Fibroblast of lung (primary cell): ENCODE results near the gene C1GALT1. TPM values are rescaled to one million over a fixed set of nuclear protein-coding genes. Genes with fewer than 3 reads are reported as not detected.
"Not testable (repeated sequence)": the region's sequence is repeated elsewhere in the genome, so short reads cannot be mapped to it uniquely, and the experiment has no call there.

Experiments used
- DNase-seq, 2 donors: peaks; one replicate each; pipeline versions ENCODE4 v3.0.0 to v3.0.0-alpha.2; 2010; ENCODE audit warnings: low read depth in 2 of 2
- H2AFZ ChIP-seq: 2 replicates; pipeline ENCODE4 v1.5.1; 2012; ENCODE audit warnings: low read length, control low read depth, inconsistent platforms
- H3K27ac ChIP-seq: 2 replicates; pipeline ENCODE4 v1.5.1; 2011; ENCODE audit warnings: low read length, control low read depth; ENCODE audit not compliant: insufficient read depth
- H3K27me3 ChIP-seq: 2 replicates; pipeline ENCODE4 v1.5.1; 2011; ENCODE audit warnings: mild to moderate bottlenecking, low read length; ENCODE audit not compliant: control insufficient read depth, insufficient read depth
- H3K36me3 ChIP-seq: 2 replicates; pipeline ENCODE4 v1.5.1; 2011; ENCODE audit warnings: low read length; ENCODE audit not compliant: control insufficient read depth, insufficient read depth
- H3K4me1 ChIP-seq: 2 replicates; pipeline ENCODE4 v1.5.1; 2011; ENCODE audit warnings: low read length; ENCODE audit not compliant: control insufficient read depth, insufficient read depth; ENCODE audit errors: extremely low read depth
- H3K4me2 ChIP-seq: 2 replicates; pipeline ENCODE4 v1.5.1; 2011; ENCODE audit warnings: low read length, control low read depth; ENCODE audit not compliant: insufficient read depth; ENCODE audit errors: extremely low read depth
- H3K4me3 ChIP-seq, 4 experiments: fragments of 200-600 bp in 1 of 4; sonication (generic) in 1 of 4; replicated peaks in 1 of 4; 2 replicates each; pipeline ENCODE4 v1.5.1; 2011 to 2016; ENCODE audit warnings: low read length in 4 of 4, low read depth in 3 of 4, mild to moderate bottlenecking in 3 of 4, control low read depth in 2 of 4, inconsistent platforms in 1 of 4, mixed read lengths in 1 of 4; ENCODE audit not compliant: insufficient read depth in 1 of 4; ENCODE audit errors: control extremely low read depth in 1 of 4
- H3K79me2 ChIP-seq: 2 replicates; pipeline ENCODE4 v1.5.1; 2012; ENCODE audit warnings: mild to moderate bottlenecking, low read length, inconsistent platforms; ENCODE audit not compliant: control insufficient read depth, insufficient read depth
- H3K9ac ChIP-seq: 2 replicates; pipeline ENCODE4 v1.5.1; 2011; ENCODE audit warnings: mild to moderate bottlenecking, low read length, control low read depth; ENCODE audit not compliant: insufficient read depth
- H3K9me3 ChIP-seq: 2 replicates; pipeline ENCODE4 v1.5.1; 2012; ENCODE audit warnings: low read depth, low read length; ENCODE audit not compliant: control insufficient read depth, insufficient read depth
- H4K20me1 ChIP-seq: 2 replicates; pipeline ENCODE4 v1.5.1; 2011; ENCODE audit warnings: low read length; ENCODE audit not compliant: control insufficient read depth, insufficient read depth; ENCODE audit errors: extremely low read depth
- EZH2 ChIP-seq: IDR thresholded peaks from 2 replicates; pipeline ENCODE4 v1.5.1; 2012; ENCODE audit warnings: low read length, control low read depth, mild to moderate bottlenecking; ENCODE audit errors: missing control alignments
- polyA minus RNA-seq: library from RNA; depleted of rRNA, polyadenylated mRNA; stranded (reverse); fragments of >200 nt; gene quantifications from 2 replicates; pipeline ENCODE4 v1.2.3, GENCODE V29; 2011; ENCODE audit warnings: low replicate concordance
- polyA plus RNA-seq, 2 donors: library from polyadenylated mRNA; depleted of rRNA in 1 of 2; stranded (reverse) in 1 of 2; unstranded in 1 of 2; fragments of >200 nt; gene quantifications; 2 replicates each; pipeline ENCODE4 v1.2.1, GENCODE V29; 2011 to 2012; ENCODE audit warnings: missing spikeins in 1 of 2
- total RNA-seq: library from RNA; depleted of rRNA; stranded (reverse); fragments of >200 nt; gene quantifications from 2 replicates; pipeline ENCODE4 v1.2.1, GENCODE V29; 2014
- TF ChIP-seq, protein P1 (sequence below), 2 donors: IDR thresholded peaks in 1 of 2; conservative IDR thresholded peaks in 1 of 2; 1 replicate in 1 of 2; 2 replicates in 1 of 2; pipeline ENCODE4 v1.5.1; 2011 to 2012; ENCODE audit warnings: low read length in 2 of 2, control low read depth in 1 of 2, inconsistent platforms in 1 of 2, low read depth in 1 of 2, mild to moderate bottlenecking in 1 of 2

C1GALT1 gene
- total RNA-seq (12.3 and 17.0 TPM in 2 replicates), polyA plus RNA-seq (23.9 and 26.3 TPM in 2 replicates), polyA minus RNA-seq (0.63 and 1.6 TPM in 2 replicates)
- polyA plus RNA-seq (2012), result 16.2 TPM in 2 replicates

DNA sequence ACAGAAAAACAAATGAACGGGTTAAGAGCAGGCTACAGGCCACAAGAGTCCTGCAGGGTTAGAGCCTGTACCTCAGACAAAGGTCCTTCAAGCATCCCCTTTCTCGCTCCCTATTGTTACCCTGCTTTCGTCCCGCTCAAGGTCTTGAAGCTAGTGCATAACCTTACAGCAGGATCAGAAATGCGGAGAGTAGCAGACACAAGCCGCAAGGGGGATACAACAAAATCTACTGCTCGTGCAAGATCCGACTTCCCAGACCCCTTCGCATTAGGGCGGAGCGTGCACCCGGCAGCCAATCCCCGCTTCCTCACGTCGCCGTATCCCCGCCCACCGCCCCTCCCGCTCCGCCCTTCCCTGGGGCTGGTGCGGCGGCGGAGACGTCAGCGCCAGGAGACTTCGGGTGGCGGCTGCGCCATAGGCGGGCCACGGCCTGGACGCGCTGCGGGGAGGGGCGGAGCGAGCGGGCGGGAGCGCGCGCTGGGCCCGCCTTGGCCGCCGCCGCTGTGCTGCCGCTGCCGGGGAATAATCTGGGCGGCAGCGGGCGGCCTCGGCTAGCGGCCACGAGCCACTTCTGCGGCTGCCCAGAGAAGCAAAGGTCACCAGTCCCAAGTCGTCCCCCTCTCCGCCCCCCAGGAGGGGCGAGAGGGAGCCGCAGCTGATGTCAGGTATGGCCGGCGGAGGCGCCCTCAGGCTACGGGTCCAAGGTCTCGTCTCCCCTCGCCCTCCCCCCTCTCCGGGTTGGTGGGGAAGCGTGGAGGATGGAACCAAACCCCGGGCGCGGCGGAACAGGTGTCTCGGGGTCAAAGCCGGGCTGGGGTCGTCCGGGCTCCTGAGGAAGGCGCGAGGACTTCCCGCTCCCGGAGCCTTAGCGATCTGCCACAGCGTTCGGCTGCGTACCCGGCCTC, at the start of gene C1GALT1:
TSS of gene C1GALT1 (plus strand) at position 389 of the 905 bp plus-strand sequence. CDS start 51,776 bp downstream, outside the sequence.
- Histone ChIP-seq H4K20me1 (no peaks in the 10 kb centered on the region), H3K36me3 (no peaks in the 10 kb centered on the region), H3K4me1 (peaks cover 7% of the 10 kb centered on the region), H3K9ac (peak within 1 kb of the TSS; percentile 87), H3K27ac (peak within 1 kb of the TSS; percentile 86), H3K4me2 (peak within 1 kb of the TSS; percentile 96), H3K79me2 (peaks cover 25% of the 10 kb centered on the region), H3K9me3 (no peaks in the 10 kb centered on the region), H3K4me3 (peak within 1 kb of the TSS; percentile 83 to 98 (median 88)), H2AFZ (peak within 1 kb of the TSS; percentile 98), H3K27me3 (no peaks in the 10 kb centered on the region)
- DNase-seq, result peak; percentile 98
- TF ChIP-seq, protein P1, sequence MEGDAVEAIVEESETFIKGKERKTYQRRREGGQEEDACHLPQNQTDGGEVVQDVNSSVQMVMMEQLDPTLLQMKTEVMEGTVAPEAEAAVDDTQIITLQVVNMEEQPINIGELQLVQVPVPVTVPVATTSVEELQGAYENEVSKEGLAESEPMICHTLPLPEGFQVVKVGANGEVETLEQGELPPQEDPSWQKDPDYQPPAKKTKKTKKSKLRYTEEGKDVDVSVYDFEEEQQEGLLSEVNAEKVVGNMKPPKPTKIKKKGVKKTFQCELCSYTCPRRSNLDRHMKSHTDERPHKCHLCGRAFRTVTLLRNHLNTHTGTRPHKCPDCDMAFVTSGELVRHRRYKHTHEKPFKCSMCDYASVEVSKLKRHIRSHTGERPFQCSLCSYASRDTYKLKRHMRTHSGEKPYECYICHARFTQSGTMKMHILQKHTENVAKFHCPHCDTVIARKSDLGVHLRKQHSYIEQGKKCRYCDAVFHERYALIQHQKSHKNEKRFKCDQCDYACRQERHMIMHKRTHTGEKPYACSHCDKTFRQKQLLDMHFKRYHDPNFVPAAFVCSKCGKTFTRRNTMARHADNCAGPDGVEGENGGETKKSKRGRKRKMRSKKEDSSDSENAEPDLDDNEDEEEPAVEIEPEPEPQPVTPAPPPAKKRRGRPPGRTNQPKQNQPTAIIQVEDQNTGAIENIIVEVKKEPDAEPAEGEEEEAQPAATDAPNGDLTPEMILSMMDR (conservative IDR thresholded peaks at IDR 0.05 in 1 of 2, IDR thresholded peaks at IDR 0.05 in 1 of 2; ENCODE audit: low read depth in 1 of 2, low read length in 2 of 2), result peak; percentile 44 to 64
- no peak for TF ChIP-seq EZH2

DNA sequence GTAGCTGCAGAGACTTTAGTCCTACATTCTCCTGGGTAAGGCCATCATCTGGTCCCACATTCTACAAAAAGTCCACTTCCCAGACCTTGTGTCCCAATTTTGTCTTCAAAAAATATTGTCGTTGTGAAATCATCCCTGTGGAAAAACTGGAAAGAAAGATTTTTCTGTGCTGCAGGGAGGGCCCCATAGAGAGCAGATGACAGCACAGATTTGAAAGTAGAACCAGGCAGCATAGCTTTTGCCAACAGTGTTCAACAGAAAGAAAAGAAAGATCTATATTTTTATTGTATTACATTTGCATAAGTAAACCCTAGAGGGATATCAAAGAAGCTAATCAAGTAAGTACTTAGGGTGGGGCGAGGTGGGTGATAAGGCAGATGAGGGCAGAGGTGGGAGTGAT, 48.3 kb upstream of the C1GALT1 start:
- H4K20me1 ChIP-seq, result no peaks in the 10 kb centered on the region
- TF ChIP-seq, protein P1 (conservative IDR thresholded peaks at IDR 0.05 in 1 of 2, IDR thresholded peaks at IDR 0.05 in 1 of 2; ENCODE audit: low read depth in 1 of 2, low read length in 2 of 2), result no peak
- no peak for TF ChIP-seq EZH2
- no peaks in the 10 kb centered on the region for H3K9me3 ChIP-seq
- H3K27ac ChIP-seq, result no peak overlapping the region
- no peak for DNase-seq
- H3K9ac ChIP-seq, result no peak overlapping the region
- H3K4me2 ChIP-seq, result no peak overlapping the region
- no peaks in the 10 kb centered on the region for H3K4me1 ChIP-seq
- no peaks in the 10 kb centered on the region for H3K27me3 ChIP-seq
- H2AFZ ChIP-seq, result no peak overlapping the region
- no peaks in the 10 kb centered on the region for H3K79me2 ChIP-seq
- no peak overlapping the region for H3K4me3 ChIP-seq
- no peaks in the 10 kb centered on the region for H3K36me3 ChIP-seq

DNA sequence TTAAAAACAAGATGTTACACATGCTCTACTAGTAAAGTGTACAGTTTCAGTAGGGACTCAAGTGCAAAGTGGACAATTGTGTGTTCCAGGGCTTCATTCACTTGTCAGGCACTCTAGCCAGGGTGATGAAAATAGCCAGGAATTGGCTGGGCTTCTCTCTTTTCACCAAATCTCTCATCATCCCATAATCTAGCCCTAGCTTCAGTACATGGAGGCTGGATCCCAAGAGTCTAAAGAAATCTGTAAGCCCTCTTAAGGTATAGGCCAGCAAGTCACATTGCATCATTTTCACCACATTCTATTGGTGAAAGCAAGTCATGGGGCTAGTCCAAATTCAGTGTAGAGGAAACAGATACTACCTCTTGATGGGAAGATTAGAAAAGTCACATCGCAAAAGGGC, 47.3 kb upstream of the C1GALT1 start:
- no peak overlapping the region for H2AFZ ChIP-seq
- H3K9me3 ChIP-seq, result no peaks in the 10 kb centered on the region
- no peaks in the 10 kb centered on the region for H3K4me1 ChIP-seq
- no peak for DNase-seq
- no peak overlapping the region for H3K27ac ChIP-seq
- no peaks in the 10 kb centered on the region for H3K36me3 ChIP-seq
- no peaks in the 10 kb centered on the region for H3K27me3 ChIP-seq
- H3K4me3 ChIP-seq, result no peak overlapping the region
- H3K79me2 ChIP-seq, result no peaks in the 10 kb centered on the region
- H3K9ac ChIP-seq, result no peak overlapping the region
- H3K4me2 ChIP-seq, result no peak overlapping the region
- no peak for TF ChIP-seq EZH2
- TF ChIP-seq, protein P1 (conservative IDR thresholded peaks at IDR 0.05 in 1 of 2, IDR thresholded peaks at IDR 0.05 in 1 of 2; ENCODE audit: low read depth in 1 of 2, low read length in 2 of 2), result no peak
- no peaks in the 10 kb centered on the region for H4K20me1 ChIP-seq

DNA sequence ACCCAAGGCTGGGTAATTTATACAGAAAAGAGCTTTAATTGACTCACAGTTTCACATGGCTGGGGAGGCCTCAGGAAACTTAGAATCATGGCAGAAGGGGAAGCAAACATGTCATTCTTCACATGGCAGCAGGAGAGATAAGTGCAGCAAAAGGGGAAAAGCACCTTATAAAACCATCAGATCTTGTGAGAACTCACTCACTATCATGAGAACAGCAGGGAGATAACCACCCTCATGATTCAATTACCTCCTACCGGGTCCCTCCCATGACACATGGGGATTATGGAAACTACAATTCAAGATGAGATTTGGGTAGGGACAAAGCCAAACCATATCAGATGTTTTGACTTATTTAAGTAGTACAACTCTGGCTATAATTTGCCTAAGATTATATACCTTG, 46.4 kb upstream of the C1GALT1 start:
- not testable (repeated sequence) for H2AFZ ChIP-seq

More for the DNA sequence above, 46.4 kb upstream of the C1GALT1 start:
- peak overlapping the region in 1 of 4 experiments; percentile 25 for H3K4me3 ChIP-seq
- not testable (repeated sequence) for DNase-seq, H4K20me1 ChIP-seq, H3K36me3 ChIP-seq, H3K79me2 ChIP-seq, H3K4me2 ChIP-seq, H3K9ac ChIP-seq, H3K9me3 ChIP-seq, H3K27ac ChIP-seq, H3K27me3 ChIP-seq, H3K4me1 ChIP-seq
